ENCODE data around the gene SLC6A3. TPM values are rescaled to one million over a fixed set of nuclear protein-coding genes. Genes with fewer than 3 reads are reported as not detected.
"Not testable (repeated sequence)": the region's sequence is repeated elsewhere in the genome, so short reads cannot be mapped to it uniquely, and the experiment has no call there.

Gene SLC6A3
- total and polyA plus RNA-seq, 3 donors from 2014 or later = 0.55 to 1.5 (median 0.83) TPM

GRCh38 chr5:1476181-1476966 lies 31.1 kb upstream of the SLC6A3 start:
- Histone ChIP-seq H3K9me3 (no peaks in the 10 kb centered on the region), H3K4me1 (no peaks in the 10 kb centered on the region), H3K27ac (no peak overlapping the region), H3K36me3 (ENCODE audit: low read depth, missing control alignments) (no peaks in the 10 kb centered on the region), H3K4me3 (no peak overlapping the region), H3K27me3 (no peaks in the 10 kb centered on the region)
- no peak for TF ChIP-seq POLR2A (IDR thresholded peaks at IDR 0.05)
- no peak for TF ChIP-seq CTCF (IDR thresholded peaks at IDR 0.05)
- intact Hi-C loops (cut with DNase I; ENCODE audit: low total_unique reads) = no loop called here
- no peak for DNase-seq
- WGBS, 2 donors = 87 to 90% methylated on average over 25 to 27 of the region's 28 CpGs

- intact Hi-C loops (cut with DNase I; ENCODE audit: low total_unique reads); H3K4me1 ChIP-seq; H3K4me3 ChIP-seq; DNase-seq; H3K27ac ChIP-seq; H3K9me3 ChIP-seq; H3K27me3 ChIP-seq; H3K36me3 ChIP-seq (ENCODE audit: low read depth, missing control alignments): not testable (repeated sequence)
- 89 to 93% methylated on average over 7 to 17 of the region's 17 CpGs for WGBS, 2 donors
Observed at GRCh38 chr5:1475544-1475900, 30.3 kb upstream of the SLC6A3 start.

- WGBS, 2 donors = 93 to 98% methylated on average over 12 to 24 of the region's 24 CpGs
- no peaks in the 10 kb centered on the region for H3K4me1 ChIP-seq
- no peaks in the 10 kb centered on the region for H3K36me3 ChIP-seq (ENCODE audit: low read depth, missing control alignments)
- no peaks in the 10 kb centered on the region for H3K9me3 ChIP-seq
- TF ChIP-seq CTCF (IDR thresholded peaks at IDR 0.05) (no peak), POLR2A (IDR thresholded peaks at IDR 0.05) (no peak)
- no peaks in the 10 kb centered on the region for H3K27me3 ChIP-seq
- intact Hi-C loops (cut with DNase I; ENCODE audit: low total_unique reads) = no loop called here
- no peak for DNase-seq
- H3K27ac ChIP-seq = no peak overlapping the region
- H3K4me3 ChIP-seq = no peak overlapping the region
Observed at GRCh38 chr5:1474866-1475543, 29.8 kb upstream of the SLC6A3 start.

GRCh38 chr5:1474183-1474839 lies 29.1 kb upstream of the SLC6A3 start:
- no peaks in the 10 kb centered on the region for H3K36me3 ChIP-seq (ENCODE audit: low read depth, missing control alignments)

More at GRCh38 chr5:1474183-1474839, 29.1 kb upstream of the SLC6A3 start:
- 91 to 96% methylated on average over 11 to 21 of the region's 21 CpGs for WGBS, 2 donors
- Histone ChIP-seq H3K4me3 (no peak overlapping the region), H3K27ac (no peak overlapping the region), H3K27me3 (no peaks in the 10 kb centered on the region), H3K9me3 (no peaks in the 10 kb centered on the region), H3K4me1 (no peaks in the 10 kb centered on the region)
- no peak for DNase-seq
- TF ChIP-seq POLR2A (IDR thresholded peaks at IDR 0.05) (no peak), CTCF (IDR thresholded peaks at IDR 0.05) (no peak)
- intact Hi-C loops (cut with DNase I; ENCODE audit: low total_unique reads) = no loop called here

Measured in testis (tissue), 3 donors.